SKM-1 treated with dmso at 0.1 percent for 144 hours (cell line): ENCODE measurements around the gene UROC1.

Experiments used
- DNase-seq: peaks from one replicate; lab custom pipeline; 2025; ENCODE audit not compliant: unreplicated experiment; lab: John Stamatoyannopoulos, UW

UROC1 gene

DNA sequence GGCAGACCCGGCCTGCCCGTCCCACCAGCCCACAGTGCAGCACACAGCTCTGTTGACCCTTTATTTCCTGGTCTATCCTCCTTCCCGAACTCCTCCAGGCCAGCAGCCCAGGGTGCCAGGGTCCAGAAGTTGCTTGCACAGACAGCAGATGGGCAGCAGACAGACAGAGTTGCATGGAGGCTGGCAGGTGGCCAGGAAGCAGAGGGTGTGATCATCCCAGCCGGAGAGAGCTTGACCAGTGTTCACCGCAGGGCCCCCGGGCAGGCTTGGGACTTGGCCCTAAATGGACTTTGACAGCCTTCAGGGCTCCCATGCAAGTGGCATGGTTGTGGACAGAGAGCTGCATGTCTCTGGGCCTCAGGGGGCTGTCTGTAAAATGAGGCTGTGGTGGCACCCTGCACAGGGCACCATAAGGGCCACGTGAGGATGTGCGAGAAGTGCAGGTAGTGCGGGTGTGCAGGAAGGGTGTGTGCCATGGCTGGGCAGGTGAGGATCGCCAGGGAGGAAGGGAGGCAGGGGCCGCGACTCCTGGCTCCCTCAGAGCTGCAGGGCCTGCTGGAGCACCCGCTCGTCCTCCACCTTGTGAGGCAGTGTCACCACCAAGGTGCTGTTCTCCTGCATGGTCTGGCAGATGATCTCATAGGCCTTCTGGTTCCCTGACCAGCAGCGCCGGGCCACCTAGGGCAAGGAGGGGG is 35.6 kb downstream of the UROC1 start:
- no peak for DNase-seq

DNA sequence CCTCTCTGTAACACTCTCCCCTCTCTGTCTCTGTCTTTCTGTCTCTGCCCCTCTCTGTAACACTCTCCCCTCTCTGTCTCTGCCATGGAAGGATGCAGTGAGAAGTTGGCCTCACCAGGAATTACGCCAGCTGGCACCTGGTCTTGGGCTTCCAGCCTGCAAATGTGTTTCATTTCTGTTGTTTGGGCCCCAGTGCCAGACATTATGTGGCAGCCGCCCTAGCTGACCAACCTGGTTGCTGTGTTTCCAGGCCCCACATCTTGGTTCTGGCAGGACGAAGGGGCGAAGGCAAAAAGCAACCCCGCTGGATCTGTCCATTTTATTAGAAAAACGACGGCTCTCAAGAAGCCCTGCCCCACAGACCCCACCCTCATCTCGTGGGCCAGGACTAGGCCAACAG is 36.7 kb downstream of the UROC1 start:
- no peak for DNase-seq

DNA sequence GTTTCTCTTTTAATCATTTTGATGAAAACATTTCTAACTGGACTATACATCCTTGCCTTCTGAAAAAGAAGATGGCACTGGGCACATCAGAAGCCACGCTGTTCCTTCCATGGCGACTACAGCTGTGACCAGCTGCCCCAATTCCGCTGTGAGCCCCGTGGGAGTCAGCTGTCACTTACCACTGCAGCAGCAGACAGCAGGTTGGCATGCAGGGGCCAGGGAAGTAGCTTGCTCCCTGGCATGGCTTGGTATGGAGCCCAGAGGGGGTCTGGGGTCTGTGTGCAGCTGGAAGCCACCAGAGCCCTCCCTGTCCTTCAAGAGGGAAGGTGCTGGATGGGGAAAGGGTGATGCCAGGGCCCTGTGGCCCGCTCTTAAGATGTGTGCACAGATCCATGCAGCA is 37.4 kb downstream of the UROC1 start:
- DNase-seq = no peak

DNA sequence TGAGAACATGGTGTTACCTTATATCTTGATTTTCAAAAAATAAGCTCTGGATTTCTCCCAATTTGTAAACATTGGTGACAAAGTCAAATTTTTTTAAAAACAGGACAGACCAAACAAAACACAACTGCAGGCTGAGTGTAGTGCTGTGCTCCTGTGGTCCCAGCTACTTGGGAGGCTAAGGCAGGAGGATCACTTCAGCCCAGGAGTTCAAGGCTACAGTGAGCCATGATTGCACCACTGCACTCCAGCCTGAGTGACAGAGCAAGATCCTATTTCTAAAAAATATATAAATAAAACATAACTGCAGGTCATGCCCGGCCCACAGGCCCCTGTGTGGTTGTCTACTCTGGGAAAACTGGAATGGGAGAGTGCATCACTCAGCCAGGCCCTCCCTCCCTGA is 37.9 kb downstream of the UROC1 start:
- no peak for DNase-seq

DNA sequence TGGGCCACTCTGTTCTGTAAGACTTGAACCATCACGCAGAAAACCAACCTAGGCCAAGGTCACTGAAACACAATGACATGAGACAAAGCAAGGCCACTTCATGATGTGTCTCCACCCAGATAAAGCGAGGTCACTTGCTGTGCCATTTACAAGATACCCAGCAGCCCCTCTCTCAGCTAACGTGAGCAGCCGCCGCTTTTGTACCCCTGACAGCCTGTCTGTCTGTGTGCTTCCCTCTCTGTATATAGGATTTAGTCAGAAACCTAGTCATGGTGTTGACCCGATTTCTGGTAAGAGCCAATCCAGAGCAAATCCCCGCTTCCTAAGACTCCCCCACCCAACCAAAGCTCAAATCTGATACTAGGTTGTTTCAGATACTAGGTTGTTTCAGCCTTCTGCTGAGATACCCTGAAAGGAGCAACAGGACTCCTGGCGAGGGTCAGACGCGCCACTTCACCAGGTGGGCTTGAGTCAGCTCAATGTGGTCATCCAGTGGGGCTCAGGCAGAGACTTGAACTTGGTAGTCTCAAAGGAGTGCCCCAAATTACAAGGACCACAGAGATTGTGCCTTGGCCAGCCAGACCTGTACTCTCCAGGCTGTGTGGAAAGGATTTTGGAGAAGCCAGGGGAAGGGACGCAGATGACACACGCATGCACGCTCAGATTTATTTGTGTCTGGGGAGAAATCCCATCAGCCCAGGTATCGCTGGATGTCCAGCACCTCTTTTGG is 38.8 kb downstream of the UROC1 start:
- no peak for DNase-seq

DNA sequence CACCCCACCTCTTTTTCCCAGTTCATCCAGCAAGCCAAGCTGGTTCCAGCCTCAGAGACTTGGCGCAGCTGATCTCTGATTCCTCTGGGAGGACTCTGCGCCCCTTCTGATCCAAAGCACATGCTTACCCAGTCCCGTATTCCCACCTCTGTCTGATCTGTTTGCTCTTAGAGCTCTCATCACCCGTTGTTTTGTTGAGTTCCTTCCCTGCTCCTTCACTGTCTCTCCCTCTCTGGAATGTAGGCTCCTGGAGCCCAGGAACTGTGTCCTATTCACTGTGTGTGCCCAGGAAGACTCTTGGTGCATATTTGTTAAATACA is 40.6 kb downstream of the UROC1 start:
- no peak for DNase-seq

DNA sequence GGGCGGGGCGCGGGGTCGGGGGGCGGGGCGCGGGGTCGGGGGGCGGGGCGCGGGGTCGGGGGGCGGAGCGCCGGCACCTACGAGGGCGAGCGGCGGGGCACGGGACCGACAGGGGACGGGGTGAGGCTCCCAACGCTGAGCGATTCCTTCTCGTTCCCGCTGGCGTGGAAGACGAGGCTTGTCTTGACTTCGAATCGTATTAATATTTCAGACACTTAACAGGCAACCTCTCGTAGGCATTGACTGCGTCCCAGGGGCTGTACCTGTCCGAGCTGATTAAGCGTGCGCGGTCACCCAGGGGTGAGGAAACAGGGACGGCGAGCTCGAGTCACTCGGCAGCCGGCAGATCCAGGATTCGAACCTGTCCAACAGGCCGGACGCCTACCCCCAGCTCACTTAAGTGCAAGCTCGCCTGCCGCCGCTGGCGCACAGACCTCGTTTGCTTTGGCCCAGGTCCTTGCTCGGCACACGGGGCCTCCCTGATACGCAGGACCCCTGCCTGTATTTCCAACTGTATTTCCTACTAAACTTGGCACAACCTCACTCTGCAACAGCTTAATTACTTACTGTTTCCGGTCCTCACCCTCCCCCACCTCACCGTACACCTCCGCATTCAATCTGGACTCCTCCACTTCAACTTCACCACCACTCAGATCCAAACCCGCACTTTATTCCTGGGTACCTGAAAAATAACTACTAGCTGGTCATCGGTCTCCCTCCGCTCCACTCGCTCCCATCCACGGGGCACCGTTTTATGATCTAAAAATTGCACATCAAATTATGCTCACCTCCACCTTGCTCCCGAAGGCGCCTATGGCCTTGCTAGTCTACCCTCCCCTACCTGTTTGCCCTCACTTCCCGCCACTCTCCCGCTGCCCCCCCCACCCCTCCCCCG is 41.2 kb downstream of the UROC1 start:
- DNase-seq = peak; percentile 53

DNA sequence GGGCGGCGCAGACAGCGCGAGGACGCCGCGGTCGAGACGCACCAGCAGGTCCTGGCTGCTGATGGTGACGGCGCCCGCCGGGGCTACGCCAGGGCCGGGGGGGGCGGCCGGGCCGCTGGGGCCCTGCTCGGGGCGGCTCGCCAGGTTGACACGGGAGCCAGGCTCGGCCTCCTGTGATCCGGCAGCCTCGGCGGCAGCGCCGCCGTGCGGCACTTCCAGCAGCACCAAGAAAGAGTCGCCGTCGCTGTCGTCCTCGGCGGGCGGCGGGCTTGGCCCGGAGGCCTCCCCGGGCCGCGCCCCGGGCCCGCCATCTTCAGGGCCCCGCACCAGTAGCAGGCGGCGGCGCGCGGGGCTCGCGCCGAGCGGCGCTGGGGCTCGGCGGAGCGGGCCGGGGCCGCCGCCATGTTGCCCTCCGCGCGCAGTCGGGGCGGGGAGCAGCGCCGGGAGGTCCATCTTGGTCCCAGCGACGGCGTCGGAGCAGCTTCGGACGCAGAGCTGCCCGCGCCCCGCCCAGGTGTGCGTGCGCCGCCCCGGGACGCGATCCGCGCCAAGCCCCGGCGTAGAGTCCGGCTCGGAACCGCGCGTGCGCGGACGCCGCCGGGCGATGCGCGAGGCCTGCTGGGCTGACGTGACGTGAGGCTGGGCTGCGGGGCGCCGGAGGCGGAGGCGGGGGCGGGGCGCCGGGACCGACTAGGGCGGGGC is 42.0 kb downstream of the UROC1 start, which contains the start of gene ZXDC:
Gene ZXDC, minus strand, starts transcription at position 479 of the 702 bp plus-strand sequence. Its CDS starts 26 bp downstream, at position 453.
- peak; percentile 85 for DNase-seq

DNA sequence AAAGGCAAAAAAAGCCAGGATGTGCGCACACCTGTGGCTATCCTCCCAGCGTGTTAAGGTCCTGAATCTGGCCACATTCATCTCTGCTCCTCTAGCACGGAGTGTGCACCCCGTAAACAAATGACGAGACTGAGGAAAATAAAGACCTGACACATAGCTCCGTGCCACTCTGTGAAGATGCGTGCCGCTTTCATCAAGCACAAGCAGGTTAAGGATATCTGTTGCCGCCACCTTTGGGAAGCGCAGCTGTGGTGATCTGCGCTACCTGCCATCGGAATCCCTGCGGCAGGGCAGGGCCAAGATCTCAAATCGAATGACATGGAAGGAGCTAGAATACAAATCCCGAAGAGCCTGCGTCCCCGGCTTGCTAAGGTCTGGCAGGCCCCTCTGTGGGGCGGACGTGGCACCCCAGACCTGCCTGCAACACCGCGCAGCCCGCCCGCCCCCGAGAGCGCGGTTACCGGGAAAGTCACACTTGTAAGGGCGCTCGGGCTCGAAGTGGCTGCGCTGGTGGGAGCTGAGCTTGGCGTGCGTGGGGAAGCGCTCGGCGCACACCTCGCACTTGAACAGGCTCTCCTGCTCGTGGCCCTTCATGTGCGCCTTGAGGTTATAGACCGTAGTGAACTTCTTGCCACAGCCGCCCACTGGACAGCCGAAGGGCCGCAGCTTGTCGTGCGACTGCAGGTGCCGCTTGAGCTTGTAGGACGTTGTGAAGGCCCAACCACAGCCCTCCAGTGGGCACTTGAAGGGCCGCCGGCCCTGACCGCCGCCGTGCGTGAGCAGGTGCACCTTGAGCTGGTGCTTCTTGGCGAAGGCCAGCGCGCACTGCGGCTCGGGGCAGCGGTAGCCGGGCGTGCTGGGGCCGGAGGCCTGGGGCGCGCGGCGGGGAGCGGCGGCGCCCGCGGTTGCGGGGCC is 42.8 kb downstream of the UROC1 start:
- no peak for DNase-seq

DNA sequence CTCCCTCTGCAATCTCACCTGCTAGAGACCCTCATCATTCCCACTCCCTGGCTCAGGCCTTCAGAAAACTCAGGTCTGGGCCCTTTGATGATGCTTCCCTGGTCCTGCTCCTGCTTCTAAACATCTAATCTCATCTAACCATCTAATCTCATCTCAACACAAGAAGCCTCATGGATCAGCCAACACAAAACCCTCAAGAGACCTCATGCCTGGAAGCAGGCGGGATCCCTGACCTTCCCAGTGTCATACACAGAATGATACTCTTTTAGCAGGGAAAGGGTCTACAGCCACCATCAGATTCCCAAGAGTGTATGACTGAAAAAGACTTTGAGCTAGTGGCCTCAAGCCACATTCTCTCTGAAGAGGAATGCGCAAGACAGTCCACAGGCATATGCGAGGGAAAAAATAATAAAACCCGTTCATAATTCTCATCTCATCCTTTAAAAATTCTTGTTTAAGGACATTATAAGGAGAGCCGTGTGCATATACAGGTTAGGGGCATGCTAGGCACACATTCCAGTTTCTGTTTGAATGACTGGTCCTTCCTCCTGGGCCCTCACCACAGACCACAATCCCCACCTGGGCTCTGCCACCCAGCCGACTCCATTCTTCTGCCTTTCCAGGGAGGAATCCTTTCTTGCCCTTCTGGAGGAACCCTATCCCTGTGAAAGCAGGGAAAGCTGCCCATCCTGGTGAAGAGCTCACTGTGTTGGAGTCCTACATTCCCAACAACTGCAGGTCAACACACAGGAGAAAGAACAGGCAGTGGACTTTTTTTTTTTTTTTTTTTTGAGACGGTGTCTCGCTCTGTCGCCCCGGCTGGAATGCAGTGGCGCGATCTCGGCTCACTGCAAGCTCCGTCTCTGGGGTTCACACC is 44.0 kb downstream of the UROC1 start:
- peak; percentile 35 for DNase-seq

DNA sequence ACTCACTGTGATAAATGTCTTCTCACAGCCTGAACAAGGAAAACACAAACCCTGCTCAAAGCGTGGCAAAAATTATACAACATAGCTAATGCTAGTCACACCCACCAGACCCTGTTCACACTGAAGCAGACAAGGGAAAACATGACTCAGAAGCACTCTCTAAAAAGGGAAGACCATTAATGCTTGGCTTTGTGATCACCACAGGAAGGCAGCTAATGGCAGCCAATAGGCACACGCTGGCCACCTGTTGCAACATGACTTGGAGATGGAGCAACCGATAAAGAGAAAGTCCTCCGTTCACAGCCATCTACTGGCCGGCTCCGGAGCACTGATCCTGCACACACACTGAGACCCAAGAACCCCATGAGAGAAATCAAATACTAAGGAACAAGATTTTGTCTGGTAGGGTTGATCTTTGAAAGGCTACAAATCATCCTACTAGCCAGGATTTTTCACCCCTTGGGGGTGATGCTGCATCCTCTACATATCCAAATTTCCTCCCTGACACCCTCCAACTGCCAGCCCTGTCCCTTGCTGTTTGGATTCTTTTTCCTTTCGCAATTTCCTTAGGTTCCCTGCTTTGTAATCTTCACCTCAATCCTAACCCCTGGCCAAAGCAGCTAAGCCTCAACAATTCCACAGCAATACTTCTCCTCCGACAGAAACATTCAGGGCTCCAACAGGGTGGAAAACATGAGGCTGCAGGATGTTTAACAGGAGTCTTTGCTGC is 45.1 kb downstream of the UROC1 start:
- DNase-seq = peak; percentile 99

DNA sequence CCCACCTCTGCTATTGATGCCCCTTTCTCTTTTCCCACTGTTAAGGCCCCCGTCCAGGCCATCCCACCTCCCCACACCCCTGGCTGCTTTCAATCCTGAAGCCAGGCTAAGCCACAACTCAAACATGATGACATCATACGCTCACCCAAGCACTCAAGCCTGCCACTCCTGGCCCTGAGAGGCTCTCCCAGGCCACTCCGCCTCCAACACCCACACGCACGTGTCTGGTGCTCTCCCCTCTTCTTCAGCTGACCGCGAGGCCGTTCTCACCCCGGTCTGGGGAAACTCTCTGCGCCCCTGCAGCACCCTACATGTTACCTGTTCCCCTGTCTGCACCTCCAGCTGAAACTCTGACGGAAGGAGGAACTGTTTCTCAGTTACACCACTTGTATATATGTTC is 48.1 kb downstream of the UROC1 start:
- DNase-seq = no peak

DNA sequence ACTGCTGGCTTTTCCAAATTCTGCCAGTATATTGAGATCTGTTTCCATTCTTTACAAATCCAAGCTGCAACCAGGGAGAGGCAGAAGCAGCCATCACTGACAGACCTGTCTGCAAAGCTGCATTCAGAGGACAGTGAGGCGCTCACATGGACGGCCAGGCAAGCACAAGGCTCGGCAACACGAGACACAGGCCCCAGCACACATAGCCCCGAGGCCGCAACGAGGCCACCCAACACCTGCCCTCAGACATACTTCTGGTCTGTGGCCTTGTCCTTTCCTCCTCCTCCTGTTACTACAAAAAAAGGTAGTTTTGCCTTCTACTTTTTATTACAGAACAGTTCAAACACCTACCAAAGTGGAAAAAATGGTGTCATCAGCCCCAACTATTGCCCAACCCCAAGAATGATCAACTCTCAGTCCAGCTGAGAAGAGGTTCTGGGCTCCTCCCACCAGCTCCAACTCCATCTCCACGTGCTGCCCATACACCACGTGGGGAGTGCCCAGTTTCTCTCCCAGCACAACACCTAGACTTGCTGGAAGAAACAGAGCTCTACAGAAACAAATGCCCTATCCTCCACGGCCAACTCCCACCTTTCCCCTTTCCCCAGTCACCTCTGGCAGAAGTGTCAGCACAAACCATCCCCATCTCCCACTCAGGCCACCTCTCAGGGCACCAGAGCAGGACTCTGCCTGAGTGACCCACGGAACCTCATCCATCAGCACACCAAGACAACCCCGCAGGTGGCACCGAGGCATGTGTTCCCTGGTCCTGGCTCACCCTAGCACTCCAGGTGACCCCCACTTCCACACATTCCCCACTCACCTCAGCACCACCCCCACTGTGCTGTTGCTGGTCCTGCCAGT is 49.3 kb downstream of the UROC1 start:
- DNase-seq = peak; percentile 24

DNA sequence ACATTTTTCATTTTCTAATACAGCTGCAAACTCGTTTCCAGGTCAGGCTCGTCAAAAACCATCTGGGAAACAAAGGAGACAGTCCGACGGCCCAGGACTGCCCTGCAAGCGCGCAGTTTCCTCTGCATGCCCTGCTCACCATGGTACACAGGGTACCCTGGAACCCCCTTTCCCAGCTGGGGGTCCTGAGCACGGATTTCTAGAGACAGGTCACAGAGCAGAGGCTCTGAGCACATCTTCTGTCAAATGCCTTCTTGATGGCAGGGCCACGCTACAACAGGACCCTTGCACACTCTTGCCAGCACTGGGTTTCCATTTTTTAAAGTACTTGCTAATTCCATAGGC is 50.0 kb downstream of the UROC1 start:
- DNase-seq = no peak

DNA sequence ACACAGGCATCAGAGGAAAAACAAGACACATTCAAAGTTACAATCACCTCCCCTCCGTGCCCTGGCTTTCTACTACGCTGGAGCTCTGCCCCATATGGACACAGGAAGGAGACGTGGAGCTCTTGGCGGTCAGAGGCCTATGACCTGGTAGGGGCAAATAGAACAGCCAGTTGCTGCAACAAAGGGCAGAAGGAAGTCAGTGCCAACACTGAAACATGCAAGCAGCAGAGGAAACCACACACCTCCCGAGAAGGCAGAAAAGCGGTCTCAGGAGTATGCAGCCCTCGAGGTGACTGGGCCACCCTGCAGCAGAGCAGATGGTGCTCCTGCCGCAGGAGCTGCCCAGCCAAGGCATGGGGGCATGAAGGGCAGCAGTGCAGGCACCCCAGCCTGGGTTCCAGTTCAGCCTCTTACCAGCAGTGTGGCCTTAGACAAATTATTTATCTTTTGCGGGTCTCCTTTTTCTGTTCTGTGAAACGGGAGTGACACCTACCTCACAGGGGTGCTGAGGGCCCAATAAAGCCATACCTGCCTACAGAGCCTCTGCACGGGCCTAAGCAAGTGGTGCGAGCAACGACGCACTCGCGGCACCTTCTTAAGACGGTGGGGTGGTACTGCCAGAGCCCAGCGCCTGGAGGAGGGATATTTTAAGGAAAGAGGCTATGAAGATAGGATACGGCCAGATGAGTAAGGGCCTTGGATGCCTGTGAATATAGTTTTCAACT is 50.5 kb downstream of the UROC1 start:
- no peak for DNase-seq

DNA sequence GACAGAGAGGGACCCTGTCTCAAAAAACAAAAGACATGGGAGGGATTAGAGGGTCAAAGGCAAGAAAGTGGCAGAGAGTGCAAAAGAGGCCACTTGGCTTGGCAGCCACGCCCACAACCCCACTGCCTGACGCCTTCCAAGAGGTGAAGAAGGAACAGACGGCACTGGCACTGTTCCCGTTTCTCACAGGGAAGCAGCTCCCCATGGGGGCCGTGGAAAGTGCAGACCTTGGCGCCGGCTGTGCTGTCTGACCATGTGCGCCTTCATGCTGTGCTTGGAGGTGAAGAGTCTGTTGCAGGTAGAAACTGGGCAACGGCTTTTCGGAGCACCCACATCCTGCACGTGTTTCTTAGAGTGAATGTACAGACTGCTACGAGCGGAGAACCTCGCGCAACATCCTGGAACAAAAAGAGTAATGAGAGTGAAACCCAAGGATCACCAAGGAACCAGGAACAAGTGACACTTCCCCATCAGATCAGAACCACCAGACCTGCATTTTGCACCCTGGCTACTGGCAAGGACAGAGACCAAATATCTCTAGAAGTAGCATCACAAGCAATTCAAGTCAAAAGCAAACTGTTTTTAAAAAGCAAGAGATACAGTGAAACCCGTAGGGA is 51.5 kb downstream of the UROC1 start:
- no peak for DNase-seq

DNA sequence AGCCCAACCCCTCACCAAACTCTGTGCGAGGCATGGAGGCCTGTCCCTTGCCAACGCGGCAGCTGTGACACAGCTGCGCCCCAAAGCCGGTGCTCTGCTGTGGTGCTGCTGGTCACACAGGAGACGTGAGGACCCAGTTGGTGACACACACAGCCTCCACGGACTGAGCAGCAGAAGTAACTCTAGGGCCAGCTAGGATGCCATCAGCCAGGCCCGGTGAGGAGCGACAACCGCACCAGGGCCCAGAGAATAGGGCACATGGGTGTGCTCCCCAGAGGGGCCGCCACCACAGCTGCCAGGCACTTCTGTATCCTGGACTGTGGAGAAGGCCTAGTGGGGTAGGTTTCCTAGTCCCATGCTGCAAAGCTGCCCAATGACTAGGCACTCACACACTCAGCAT is 52.6 kb downstream of the UROC1 start:
- no peak for DNase-seq
